Activated T-cell treated with anti-CD3 and anti-CD28 coated beads, Interleukin-2, amount 50 U/mL, for 1 hour (primary cell): ENCODE data around the gene PPP3CB.
"Not testable (repeated sequence)": the region's sequence is repeated elsewhere in the genome, so short reads cannot be mapped to it uniquely, and the experiment has no call there.

ENCODE experiments used
- DNase-seq: peaks from one replicate; pipeline ENCODE4 v3.0.0-alpha.2; 2020

PPP3CB gene

GRCh38 chr10:73413528-73414229 lies 82.1 kb downstream of the PPP3CB start, which contains the start of gene ANXA7:
Gene ANXA7 (minus strand): TSS chr10:73414058. CDS start chr10:73400856, 13,202 bp downstream.
- peak; percentile 96 for DNase-seq

DNA sequence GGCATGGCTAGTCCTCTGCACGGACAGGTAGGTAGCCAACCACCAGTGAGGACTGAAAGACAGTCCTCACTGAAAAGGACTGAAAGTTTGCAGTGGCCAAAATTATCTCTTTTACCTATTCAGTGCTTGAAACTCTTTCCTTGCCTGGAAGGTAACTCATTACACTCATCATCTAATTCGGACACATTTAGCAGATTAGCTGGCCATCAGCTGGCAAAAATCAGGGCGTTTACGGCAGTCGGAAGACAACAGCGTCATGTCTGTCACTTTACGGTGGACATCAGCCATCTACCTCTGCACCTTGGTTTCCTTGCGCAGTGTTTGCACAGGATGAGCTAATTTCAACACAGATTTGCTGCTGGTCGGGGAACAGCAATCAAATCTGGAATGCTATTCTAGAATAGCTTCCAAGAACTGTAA lies 82.7 kb downstream of the PPP3CB start:
- DNase-seq, result no peak

DNA sequence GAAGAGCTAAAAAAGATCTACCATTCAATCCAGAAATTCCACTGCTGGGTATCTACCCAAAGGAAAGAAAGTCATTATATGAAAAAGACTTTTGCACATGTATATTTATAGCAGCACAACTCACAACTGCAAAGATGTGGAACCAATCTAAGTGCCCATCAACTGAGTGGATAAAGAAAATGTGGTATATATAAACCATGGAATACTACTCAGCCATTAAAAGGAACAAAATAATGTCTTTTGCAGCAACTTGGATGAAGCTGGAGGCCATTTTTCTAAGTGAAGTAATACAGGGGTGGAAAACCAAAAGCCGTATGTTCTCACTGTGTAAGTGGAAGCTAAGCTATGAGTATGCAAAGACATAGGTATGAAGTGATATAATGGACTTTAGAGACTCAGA lies 84.9 kb downstream of the PPP3CB start:
- DNase-seq, result no peak

DNA sequence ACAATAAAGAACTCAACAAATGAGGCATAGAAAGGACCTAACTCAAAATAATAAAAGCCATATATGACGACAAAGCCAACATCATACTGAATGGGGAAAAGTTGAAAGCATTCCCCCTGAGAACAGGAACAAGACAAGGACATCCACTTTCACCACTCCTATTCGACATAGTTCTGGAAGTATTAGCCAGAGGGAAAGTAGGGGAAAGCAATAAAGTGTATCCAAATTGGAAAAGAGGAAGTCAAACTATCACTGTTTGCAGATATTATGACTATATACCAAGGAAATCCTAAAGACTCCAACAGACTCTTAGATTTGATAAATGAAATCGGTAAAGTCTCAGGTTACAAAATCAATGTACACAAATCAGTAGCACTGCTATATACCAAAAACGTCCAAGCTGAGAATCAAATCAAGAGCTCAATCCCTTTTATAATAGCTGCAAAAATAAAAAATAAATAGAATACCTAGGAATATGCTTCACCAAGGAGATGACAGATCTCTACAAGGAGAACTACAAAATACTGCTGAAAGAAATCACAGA lies 86.8 kb downstream of the PPP3CB start:
- DNase-seq, result no peak

DNA sequence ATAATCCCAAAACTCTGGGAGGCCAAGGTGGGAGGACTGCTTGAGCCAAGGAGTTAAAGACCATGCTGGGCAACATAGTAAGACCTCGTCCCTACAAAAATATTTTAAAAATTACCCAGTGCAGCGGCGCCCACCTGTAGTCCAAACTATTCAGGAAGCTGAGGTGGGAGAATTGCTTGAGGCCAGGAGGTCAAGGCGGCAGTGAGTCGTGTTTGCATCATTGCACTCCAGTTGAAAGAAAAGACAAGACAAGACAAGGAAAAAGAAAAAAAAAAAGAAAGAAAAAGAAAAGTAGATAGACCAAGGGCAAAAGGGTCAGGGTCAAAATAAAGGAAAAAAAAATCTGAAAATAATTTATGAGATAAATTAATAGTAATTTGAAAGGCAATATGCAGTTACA lies 87.8 kb downstream of the PPP3CB start:
- DNase-seq, result no peak

DNA sequence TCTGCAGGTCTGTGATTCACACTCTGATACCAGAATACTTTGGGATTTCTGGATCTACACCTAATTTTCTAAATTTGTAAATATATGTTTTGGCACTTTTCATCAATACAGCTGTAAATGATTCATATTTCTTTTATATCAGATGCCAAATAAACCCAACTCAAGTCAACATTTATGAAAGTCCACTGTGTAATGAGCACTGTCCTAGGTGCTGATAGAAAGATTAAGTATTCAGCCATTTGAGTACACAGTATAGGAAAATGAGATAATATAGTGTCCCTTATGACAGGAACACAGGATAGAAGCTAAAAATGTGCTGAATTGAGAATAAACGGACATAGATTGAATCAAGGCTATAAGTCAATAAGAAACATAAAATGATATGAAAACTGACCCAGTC lies 88.3 kb downstream of the PPP3CB start:
- DNase-seq, result no peak

- no peak for DNase-seq
These were observed 89.0 kb downstream of the PPP3CB start for GRCh38 chr10:73406846-73407245.

GRCh38 chr10:73405556-73405955 lies 90.3 kb downstream of the PPP3CB start:
- DNase-seq, result no peak

DNA sequence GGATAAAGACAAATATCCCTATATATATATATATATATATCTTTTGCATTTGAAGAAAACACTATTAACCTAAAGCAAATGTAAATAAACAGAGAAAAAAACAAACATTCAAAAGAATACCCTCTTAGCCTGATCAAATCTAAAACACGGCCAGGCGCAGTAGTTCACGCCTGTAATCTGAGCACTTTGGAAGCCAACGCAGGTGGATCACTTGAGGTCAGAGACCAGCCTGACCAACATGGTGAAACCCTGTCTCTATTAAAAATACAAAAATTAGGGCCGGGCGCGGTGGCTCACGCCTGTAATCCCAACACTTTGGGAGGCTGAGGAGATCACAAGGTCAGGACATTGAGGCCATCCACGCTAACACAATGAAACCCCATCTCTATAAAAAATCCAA lies 91.1 kb downstream of the PPP3CB start:
- no peak for DNase-seq

- no peak for DNase-seq
These were observed 94.2 kb downstream of the PPP3CB start for GRCh38 chr10:73401636-73402035.

GRCh38 chr10:73399063-73399462 lies 96.8 kb downstream of the PPP3CB start:
- no peak for DNase-seq

DNA sequence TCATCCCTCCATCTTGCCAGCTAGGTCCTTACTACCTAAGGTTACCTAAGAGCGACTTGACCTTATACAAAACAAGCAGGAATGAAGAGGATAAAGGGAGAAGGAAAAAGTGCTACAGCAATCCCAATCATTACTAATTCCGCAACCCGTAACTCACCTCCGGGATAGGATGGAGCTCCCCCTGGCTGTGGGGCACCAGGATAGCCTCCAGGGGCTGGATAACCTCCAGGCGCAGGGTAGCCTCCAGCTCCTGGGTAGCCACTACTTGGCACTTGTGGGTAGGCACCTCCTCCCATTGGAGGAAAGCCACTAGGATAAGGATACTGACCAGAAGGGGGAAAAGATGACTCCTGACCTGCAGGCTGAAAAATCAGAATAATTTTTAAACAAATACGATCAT lies 97.8 kb downstream of the PPP3CB start:
- no peak for DNase-seq

DNA sequence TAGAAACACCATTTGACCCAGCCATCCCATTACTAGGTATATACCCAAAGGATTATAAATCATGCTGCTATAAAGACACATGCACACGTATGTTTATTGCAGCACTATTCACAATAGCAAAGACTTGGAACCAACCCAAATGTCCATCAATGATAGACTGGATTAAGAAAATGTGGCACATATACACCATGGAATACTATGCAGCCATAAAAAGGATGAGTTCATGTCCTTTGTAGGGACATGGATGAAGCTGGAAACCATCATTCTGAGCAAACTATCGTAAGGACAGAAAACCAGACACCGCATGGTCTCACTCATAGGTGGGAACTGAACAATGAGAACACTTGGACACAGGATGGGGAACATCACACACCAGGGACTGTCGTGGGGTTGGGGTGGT lies 101.5 kb downstream of the PPP3CB start:
- DNase-seq, result not testable (repeated sequence)

DNA sequence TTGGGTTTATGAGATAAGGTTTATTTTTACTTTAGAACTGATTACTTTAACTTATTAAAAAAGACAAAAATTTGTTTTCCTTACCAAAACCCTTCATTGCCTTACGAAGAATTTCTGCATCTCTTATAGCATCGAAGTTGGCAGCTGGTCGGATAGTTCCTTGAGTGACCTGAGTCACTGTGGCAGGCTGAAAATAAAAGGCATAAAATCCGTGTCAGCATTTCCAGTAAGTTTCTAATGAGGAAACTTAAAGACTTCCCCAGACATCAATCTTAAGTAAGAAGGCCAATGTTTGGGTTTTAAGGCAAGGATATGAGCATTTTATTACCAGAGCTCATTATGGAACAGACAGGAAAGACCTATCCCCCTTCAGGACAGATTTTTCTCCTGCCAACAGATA lies 107.6 kb downstream of the PPP3CB start:
- no peak for DNase-seq

DNA sequence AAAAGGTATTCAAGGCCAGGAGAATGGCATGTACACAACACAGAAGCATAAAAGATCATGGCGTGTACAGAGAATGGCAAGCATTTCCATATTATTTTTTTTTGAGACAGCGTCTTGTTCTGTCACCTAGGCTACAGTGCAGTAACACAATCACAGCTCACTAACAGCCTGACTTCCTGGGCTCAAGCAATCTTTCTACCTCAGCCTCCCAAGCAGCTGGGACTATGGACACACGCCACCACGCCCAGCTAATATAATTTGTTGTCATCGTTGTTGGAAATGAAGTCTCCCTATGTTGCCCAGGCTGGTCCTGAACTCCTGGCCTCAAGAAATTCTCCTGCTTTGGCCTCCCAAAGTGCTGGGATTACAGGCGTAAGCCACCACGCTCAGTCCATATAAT lies 109.2 kb downstream of the PPP3CB start:
- no peak for DNase-seq
